Measurements from ENCODE around the gene SOX2. TPM values are rescaled to one million over a fixed set of nuclear protein-coding genes. Genes with fewer than 3 reads are reported as not detected.

The SOX2 gene
- total RNA-seq, 3 donors from 2014 or later = under 0.01 to 0.16 TPM; not detected in 1

DNA sequence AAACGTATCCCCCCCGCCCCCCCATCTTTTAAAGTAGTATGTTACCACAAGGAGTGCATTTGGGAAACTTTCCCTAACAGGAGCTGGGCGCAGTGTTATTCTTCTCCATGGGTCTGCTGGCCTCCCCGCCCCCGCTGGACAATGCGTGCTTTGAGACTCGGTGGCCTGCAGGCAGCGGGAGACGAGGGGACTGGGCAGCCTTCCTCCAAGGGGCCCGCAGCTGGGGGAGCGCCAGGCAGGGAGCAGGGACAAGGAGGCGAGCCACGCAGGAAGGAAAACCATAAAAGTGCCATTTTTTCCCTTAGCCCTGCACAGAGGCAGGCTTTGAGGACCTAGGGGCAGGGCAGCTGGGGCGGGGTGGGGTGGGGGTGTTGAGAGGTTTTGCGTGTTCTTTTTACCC, 14.1 kb downstream of the SOX2 start:
- Histone ChIP-seq H3K27me3 (peaks cover 4 to 99% of the 10 kb centered on the region in 2 donors), H3K4me1 (no peaks in the 10 kb centered on the region), H3K27ac (no peak overlapping the region), H3K4me3 (no peak overlapping the region), H3K9me3 (no peaks in the 10 kb centered on the region), H3K36me3 (no peaks in the 10 kb centered on the region)
- DNase-seq (ENCODE audit: low spot score in 2 of 2) = no peak
- intact Hi-C loops (cut with DNase I; ENCODE audit: low total_unique reads) = no loop called here
- no peak for TF ChIP-seq POLR2A (IDR thresholded peaks at IDR 0.05)
- no peak for TF ChIP-seq CTCF (IDR thresholded peaks at IDR 0.05)
- TF ChIP-seq POLR2AphosphoS5 (IDR thresholded peaks at IDR 0.05) = no peak

- peak overlapping the region; percentile 17 to 56 (median 29) for H3K4me3 ChIP-seq
- H3K9me3 ChIP-seq = no peaks in the 10 kb centered on the region
- H3K36me3 ChIP-seq = no peaks in the 10 kb centered on the region
- H3K27ac ChIP-seq = no peak overlapping the region
- H3K4me1 ChIP-seq = no peaks in the 10 kb centered on the region
- H3K27me3 ChIP-seq = peaks cover 4 to 92% of the 10 kb centered on the region in 2 donors
- TF ChIP-seq CTCF (IDR thresholded peaks at IDR 0.05) (no peak), POLR2A (IDR thresholded peaks at IDR 0.05) (no peak), POLR2AphosphoS5 (IDR thresholded peaks at IDR 0.05) (no peak)
- no peak for DNase-seq (ENCODE audit: low spot score in 2 of 2)
- intact Hi-C loops (cut with DNase I; ENCODE audit: low total_unique reads) = no loop called here
These were observed 14.9 kb downstream of the SOX2 start for GRCh38 chr3:181726351-181727330.

- TF ChIP-seq POLR2A (IDR thresholded peaks at IDR 0.05) (no peak), CTCF (IDR thresholded peaks at IDR 0.05) (no peak), POLR2AphosphoS5 (IDR thresholded peaks at IDR 0.05) (no peak)
- DNase-seq (ENCODE audit: low spot score in 2 of 2) = no peak
- peak overlapping the region; percentile 17 to 56 (median 29) for H3K4me3 ChIP-seq
- H3K36me3 ChIP-seq = no peaks in the 10 kb centered on the region
- peaks cover 4 to 86% of the 10 kb centered on the region in 2 donors for H3K27me3 ChIP-seq
- no peak overlapping the region for H3K27ac ChIP-seq
- intact Hi-C loops (cut with DNase I; ENCODE audit: low total_unique reads) = no loop called here
- H3K9me3 ChIP-seq = no peaks in the 10 kb centered on the region
- no peaks in the 10 kb centered on the region for H3K4me1 ChIP-seq
These were observed 15.8 kb downstream of the SOX2 start for GRCh38 chr3:181727341-181728032.

DNA sequence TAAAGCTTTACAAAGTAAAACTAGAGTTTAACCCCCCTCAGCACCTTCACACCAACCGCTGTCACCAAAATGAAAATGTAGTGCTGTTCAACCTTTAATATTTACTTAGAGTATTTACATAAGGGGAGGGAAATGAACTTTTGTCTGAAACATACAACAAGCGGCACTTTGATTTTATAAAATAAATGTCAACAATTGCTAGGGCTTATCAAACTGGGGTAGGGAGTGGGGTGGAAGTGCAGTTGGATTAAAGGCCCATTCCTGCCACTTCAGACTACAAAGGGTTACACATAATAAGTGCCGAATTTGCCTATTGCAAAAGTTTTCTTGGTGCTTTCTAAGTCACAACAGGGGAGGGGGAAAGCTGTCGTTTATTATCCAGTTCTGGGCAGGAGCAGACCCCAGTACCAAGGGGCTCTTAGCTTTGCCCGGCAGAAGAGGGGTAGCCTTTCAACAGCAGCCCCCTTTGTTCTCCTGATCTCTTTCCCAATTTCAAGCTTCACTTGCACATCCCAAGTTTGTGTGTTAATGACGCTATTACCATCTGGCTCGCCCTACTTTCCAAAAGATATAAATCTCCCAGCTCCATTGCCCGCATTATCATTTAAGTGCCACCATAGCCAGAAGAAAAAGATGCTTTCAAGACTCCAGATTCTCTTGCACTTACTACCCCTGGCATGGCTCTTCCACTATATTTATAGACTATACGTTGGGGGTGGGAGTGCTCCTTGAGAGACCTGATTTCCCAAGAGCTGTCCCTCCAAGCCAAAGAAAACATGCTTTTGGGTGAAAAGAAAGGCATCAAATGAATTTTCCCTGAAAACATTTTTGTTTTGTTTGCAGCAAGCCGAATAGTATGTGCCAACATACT, 17.0 kb downstream of the SOX2 start:
- Histone ChIP-seq H3K27me3 (peaks cover 4 to 74% of the 10 kb centered on the region in 2 donors), H3K9me3 (no peaks in the 10 kb centered on the region), H3K27ac (no peak overlapping the region), H3K36me3 (no peaks in the 10 kb centered on the region), H3K4me3 (no peak overlapping the region), H3K4me1 (no peaks in the 10 kb centered on the region)
- TF ChIP-seq CTCF (IDR thresholded peaks at IDR 0.05) (no peak), POLR2A (IDR thresholded peaks at IDR 0.05) (no peak), POLR2AphosphoS5 (IDR thresholded peaks at IDR 0.05) (no peak)
- intact Hi-C loops (cut with DNase I; ENCODE audit: low total_unique reads) = no loop called here
- DNase-seq (ENCODE audit: low spot score in 2 of 2) = no peak
